ENCODE data around the gene DLG5.

Gene DLG5

DNA sequence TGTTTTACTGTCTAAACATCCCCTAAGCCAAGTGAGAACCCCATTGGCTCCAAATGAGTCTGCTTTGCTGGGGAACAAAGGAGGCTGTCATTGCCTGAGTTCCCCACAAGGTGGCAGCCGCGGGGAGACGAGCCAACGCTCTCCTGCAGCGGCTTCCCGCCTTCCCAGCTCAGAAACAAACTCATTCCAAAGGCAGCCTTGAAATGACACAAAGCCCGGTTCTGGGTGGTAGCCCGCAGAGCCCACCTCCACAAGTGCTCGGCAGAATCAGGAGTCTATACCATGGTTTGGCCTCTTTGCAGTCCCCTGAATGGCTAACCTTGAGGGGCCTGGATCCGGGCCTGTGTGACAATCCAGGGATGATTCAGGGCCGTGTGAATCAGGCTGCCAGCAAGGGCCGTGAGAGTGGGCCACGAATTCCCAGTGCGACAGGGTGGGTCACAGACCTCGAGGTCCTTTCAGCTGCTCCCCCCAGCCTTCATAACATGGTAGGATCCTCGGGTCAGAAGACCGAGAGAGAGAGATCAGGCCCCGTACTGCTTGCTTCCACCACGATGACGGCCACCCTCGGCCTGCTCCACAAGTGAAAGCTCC is 79.7 kb downstream of the DLG5 start:
- Histone ChIP-seq H3K4me3 (ENCODE audit: low read depth, low read length) (no peak overlapping the region), H3K9me3 (no peaks in the 10 kb centered on the region), H3K36me3 (peaks cover 8% of the 10 kb centered on the region), H3K27me3 (no peaks in the 10 kb centered on the region), H3K4me1 (no peaks in the 10 kb centered on the region; the same call in 1 of the 2 replicates)
- TF ChIP-seq, protein P1, sequence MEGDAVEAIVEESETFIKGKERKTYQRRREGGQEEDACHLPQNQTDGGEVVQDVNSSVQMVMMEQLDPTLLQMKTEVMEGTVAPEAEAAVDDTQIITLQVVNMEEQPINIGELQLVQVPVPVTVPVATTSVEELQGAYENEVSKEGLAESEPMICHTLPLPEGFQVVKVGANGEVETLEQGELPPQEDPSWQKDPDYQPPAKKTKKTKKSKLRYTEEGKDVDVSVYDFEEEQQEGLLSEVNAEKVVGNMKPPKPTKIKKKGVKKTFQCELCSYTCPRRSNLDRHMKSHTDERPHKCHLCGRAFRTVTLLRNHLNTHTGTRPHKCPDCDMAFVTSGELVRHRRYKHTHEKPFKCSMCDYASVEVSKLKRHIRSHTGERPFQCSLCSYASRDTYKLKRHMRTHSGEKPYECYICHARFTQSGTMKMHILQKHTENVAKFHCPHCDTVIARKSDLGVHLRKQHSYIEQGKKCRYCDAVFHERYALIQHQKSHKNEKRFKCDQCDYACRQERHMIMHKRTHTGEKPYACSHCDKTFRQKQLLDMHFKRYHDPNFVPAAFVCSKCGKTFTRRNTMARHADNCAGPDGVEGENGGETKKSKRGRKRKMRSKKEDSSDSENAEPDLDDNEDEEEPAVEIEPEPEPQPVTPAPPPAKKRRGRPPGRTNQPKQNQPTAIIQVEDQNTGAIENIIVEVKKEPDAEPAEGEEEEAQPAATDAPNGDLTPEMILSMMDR (IDR thresholded peaks at IDR 0.05; ENCODE audit: low read depth, low read length): peak; percentile 91
- DNase-seq: peak; percentile 76

DNA sequence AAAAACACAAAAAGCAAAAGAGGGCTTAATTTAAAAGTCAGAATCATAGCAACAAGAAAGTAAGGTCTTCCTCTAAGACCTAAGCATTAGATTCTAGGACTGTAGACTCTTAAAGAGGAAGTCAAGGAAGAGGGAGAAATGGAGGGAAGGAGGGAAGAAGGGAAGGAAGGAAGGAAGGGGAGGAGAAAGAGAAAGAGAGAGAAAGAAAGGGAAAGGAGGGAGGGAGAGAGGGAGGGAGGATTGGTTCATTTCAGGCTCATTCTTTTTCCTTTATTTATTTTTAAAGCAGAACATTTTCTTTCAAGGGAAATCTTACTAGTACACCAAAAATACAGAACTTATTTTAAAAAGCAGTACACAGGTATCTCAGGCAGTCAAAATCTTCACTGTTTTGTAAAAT is 81.1 kb downstream of the DLG5 start:
- no peak for DNase-seq
- no peaks in the 10 kb centered on the region; the same call in 1 of the 2 replicates for H3K4me1 ChIP-seq
- H3K36me3 ChIP-seq: peaks cover 16% of the 10 kb centered on the region
- TF ChIP-seq, protein P1 (IDR thresholded peaks at IDR 0.05; ENCODE audit: low read depth, low read length): no peak
- no peaks in the 10 kb centered on the region for H3K27me3 ChIP-seq
- H3K9me3 ChIP-seq: no peaks in the 10 kb centered on the region
- no peak overlapping the region for H3K4me3 ChIP-seq (ENCODE audit: low read depth, low read length)

DNA sequence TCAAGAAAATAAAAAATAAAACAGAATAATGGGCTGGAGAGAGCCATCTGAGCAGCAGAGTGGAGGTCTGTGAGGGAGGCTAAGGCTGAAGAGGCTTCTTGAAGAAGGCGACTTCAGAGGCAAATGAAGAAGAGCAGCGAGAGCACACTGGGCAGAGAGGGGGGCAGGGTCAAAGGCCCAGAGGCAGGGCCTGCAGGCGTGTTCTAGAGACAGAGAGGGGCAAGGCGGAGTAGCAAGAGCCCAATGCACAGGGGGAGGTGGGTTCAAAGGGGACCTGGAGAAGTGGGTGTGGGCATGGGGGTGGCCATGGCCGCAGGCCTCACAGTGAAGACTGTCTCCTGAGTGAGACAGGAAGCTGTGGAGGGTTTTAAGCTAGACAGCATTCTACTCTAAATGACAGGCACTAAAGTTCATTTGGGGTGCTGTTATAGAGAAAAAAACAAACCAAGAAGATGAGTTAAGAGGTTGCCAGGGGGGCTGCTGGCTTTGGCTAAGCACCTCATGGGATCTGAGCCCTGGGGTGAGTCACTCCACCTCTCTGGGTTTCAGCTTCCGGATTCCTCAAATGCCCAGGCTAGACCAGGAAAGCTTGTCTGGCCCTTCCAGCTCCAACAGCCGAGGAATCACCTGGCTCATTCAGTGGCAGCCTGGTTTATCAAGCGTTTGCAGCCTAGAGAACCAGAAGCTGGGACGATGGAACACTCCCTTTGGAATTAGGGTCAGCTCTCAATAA is 81.7 kb downstream of the DLG5 start:
- Histone ChIP-seq H3K36me3 (peaks cover 16% of the 10 kb centered on the region), H3K4me3 (ENCODE audit: low read depth, low read length) (no peak overlapping the region), H3K4me1 (no peaks in the 10 kb centered on the region; the same call in 1 of the 2 replicates), H3K27me3 (no peaks in the 10 kb centered on the region), H3K9me3 (no peaks in the 10 kb centered on the region)
- no peak for DNase-seq
- TF ChIP-seq, protein P1 (IDR thresholded peaks at IDR 0.05; ENCODE audit: low read depth, low read length): no peak

DNA sequence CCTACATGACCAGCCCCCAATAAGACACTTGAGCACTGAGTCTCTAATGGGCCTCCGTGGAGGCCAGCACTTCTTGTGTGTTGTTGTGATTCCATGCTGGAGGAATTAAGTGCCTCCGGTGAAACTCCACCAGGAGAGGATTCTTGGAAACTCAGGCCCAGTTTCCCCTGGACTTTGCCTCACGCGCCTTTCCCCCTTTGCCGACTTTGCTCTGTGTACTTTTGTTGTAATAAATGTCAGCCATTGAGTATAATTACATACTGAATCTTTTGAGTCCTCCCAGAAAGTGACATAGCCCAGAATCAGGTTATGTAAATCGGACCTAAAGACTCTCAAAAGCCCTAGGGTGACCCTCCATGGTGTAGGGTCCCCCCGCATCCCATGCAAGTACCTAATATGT is 82.4 kb downstream of the DLG5 start:
- Histone ChIP-seq H3K9me3 (no peaks in the 10 kb centered on the region), H3K27me3 (no peaks in the 10 kb centered on the region), H3K4me1 (no peaks in the 10 kb centered on the region; the same call in 1 of the 2 replicates), H3K36me3 (peaks cover 16% of the 10 kb centered on the region), H3K4me3 (ENCODE audit: low read depth, low read length) (no peak overlapping the region)
- DNase-seq: no peak
- TF ChIP-seq, protein P1 (IDR thresholded peaks at IDR 0.05; ENCODE audit: low read depth, low read length): no peak

DNA sequence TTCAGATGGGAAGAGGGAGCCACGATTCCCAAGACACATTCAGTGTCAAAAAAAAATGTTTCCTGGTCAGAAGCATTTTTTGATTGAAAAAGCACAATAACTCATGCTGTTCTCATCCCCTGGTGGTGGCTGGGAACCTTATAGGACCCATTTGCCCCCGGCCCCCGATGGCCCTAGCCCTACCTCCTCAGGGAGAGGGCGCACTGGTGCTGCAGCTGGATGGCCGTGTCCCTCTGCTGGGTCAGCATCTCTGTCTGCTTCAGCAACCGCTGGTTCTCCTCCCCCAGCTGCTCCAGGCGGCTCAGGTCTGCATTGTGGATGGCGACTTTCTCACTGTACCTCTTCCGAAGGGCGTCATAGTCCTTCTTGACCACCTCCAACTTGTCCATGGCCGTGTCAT is 83.3 kb downstream of the DLG5 start:
- Histone ChIP-seq H3K36me3 (peaks cover 16% of the 10 kb centered on the region), H3K9me3 (no peaks in the 10 kb centered on the region), H3K27me3 (no peaks in the 10 kb centered on the region), H3K4me3 (ENCODE audit: low read depth, low read length) (no peak overlapping the region), H3K4me1 (no peaks in the 10 kb centered on the region; the same call in none of the 2 replicates)
- TF ChIP-seq, protein P1 (IDR thresholded peaks at IDR 0.05; ENCODE audit: low read depth, low read length): no peak
- DNase-seq: no peak

DNA sequence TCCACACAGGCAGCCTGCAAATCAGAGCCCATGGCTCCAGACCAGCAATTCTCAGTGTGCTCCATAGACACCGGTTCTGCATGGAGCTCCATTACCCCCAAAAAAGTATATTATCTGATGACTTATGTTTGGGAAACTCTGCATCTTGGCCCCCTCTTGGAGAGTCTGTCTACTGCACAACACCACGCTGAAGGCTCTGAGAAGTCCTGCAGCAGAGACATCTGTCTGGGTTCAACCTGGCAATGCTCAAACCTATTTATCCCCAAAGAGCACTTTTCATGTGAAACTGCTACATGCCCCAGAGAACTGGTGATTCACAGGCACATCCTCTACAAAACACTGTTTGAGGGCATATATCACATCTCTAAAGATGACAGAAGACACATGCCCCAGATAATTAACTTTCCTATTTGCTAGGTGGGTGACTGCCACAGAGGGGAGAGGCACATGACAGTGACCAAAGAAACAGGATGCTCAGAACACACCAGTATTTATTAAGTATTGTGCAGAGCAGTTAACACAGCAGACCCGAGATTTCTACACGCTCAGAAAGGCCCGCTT is 83.8 kb downstream of the DLG5 start:
- no peaks in the 10 kb centered on the region for H3K9me3 ChIP-seq
- peaks cover 5% of the 10 kb centered on the region for H3K4me1 ChIP-seq
- TF ChIP-seq, protein P1 (IDR thresholded peaks at IDR 0.05; ENCODE audit: low read depth, low read length): no peak
- H3K36me3 ChIP-seq: peaks cover 16% of the 10 kb centered on the region
- H3K27me3 ChIP-seq: no peaks in the 10 kb centered on the region
- DNase-seq: no peak
- H3K4me3 ChIP-seq (ENCODE audit: low read depth, low read length): no peak overlapping the region
